Stimulated activated naive CD8-positive, alpha-beta T cell treated with anti-CD3 and anti-CD28 coated beads, Interleukin-15, amount 100 ng/mL, for 72 hours (primary cell): ENCODE results near the gene CFAP45.

Source experiments
- ATAC-seq: fragments of 150-1000 bp; cut with Tn5 transposase; 2 replicates; pipeline ENCODE4 v1.10.0; 2021; ENCODE audit warnings: mild to moderate bottlenecking, moderate library complexity
- DNase-seq, 2 donors: peaks; one replicate each; pipeline ENCODE4 v3.0.0; 2021 to 2022
- H3K27ac Mint-ChIP-seq, 2 donors: one replicate each; pipeline ENCODE4 v1.8.0; 2022; ENCODE audit warnings: mild to moderate bottlenecking in 2 of 2, mixed read lengths in 2 of 2, moderate library complexity in 2 of 2
- H3K27me3 Mint-ChIP-seq: one replicate; pipeline ENCODE4 v1.8.0; 2022; ENCODE audit warnings: mixed read lengths
- H3K4me1 Mint-ChIP-seq: one replicate; pipeline ENCODE4 v1.8.0; 2022; ENCODE audit warnings: mild to moderate bottlenecking, mixed read lengths
- H3K4me3 Mint-ChIP-seq, 2 donors: one replicate each; pipeline ENCODE4 v1.8.0; 2022; ENCODE audit warnings: mild to moderate bottlenecking in 2 of 2, mixed read lengths in 2 of 2, moderate library complexity in 1 of 2
- H3K9me3 Mint-ChIP-seq, 2 donors: one replicate each; pipeline ENCODE4 v1.8.0; 2022; ENCODE audit warnings: mixed read lengths in 2 of 2

Gene CFAP45

GRCh38 chr1:159929155-159930051 is 29.4 kb upstream of the CFAP45 start:
- DNase-seq (no peak), ATAC-seq (no peak)
- Mint-ChIP-seq H3K9me3 (no peaks in the 10 kb centered on the region), H3K27me3 (no peaks in the 10 kb centered on the region), H3K4me1 (peaks cover 27% of the 10 kb centered on the region), H3K4me3 (peak overlapping the region in 1 of 2 donors; percentile 4), H3K27ac (no peak overlapping the region)

- Mint-ChIP-seq H3K27me3 (no peaks in the 10 kb centered on the region), H3K4me3 (no peak overlapping the region), H3K4me1 (peaks cover 32% of the 10 kb centered on the region), H3K9me3 (no peaks in the 10 kb centered on the region), H3K27ac (no peak overlapping the region)
- ATAC-seq, result no peak
- no peak for DNase-seq
Observed at GRCh38 chr1:159928491-159929050, 28.6 kb upstream of the CFAP45 start.

DNA sequence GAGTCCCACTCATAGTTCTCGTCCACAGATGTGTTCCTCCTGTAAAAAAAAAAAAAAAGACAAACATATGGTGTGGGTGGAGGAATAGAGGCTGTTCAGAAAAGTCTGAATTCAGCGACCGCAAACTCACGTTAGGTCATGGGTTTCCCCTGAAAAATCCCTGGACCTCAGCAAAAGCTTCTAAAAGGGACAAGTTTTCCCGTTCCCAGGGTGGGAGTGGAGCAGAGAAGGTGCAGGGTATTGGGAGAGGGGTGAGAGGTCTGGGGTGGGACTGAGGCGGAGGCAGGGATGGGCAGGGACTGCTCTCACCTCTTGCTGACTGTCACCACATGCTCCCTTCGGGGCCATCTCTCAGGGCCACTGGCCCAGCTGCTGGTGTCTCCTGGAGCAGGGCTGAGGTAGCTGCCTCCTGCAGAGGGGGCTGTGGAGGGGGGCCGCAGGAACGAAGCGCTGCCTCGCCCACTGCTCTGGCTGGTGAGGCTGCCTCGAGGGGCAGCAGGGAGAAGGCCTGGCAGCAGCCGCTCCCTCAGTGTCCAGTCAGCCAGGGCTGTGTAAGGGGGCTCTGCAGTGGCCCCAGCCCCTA is 28.0 kb upstream of the CFAP45 start:
- Mint-ChIP-seq H3K4me3 (no peak overlapping the region), H3K4me1 (peaks cover 36% of the 10 kb centered on the region), H3K27me3 (no peaks in the 10 kb centered on the region), H3K9me3 (no peaks in the 10 kb centered on the region), H3K27ac (no peak overlapping the region)
- ATAC-seq (no peak), DNase-seq (no peak)

GRCh38 chr1:159927211-159927848 is 27.4 kb upstream of the CFAP45 start:
- DNase-seq, result no peak
- H3K27ac Mint-ChIP-seq, result no peak overlapping the region

GRCh38 chr1:159925719-159926078 is 25.7 kb upstream of the CFAP45 start:
- peak overlapping the region; percentile 98 to 100 for H3K27ac Mint-ChIP-seq
- ATAC-seq (peak; percentile 15), DNase-seq (no peak)
- no peaks in the 10 kb centered on the region for H3K9me3 Mint-ChIP-seq
- peak overlapping the region; percentile 91 to 97 for H3K4me3 Mint-ChIP-seq
- H3K4me1 Mint-ChIP-seq, result peaks cover 55% of the 10 kb centered on the region
- no peaks in the 10 kb centered on the region for H3K27me3 Mint-ChIP-seq

More at GRCh38 chr1:159927211-159927848, 27.4 kb upstream of the CFAP45 start:
- no peak for ATAC-seq
- H3K4me1 Mint-ChIP-seq, result peaks cover 39% of the 10 kb centered on the region
- H3K27me3 Mint-ChIP-seq, result no peaks in the 10 kb centered on the region
- H3K4me3 Mint-ChIP-seq, result no peak overlapping the region
- H3K9me3 Mint-ChIP-seq, result no peaks in the 10 kb centered on the region

DNA sequence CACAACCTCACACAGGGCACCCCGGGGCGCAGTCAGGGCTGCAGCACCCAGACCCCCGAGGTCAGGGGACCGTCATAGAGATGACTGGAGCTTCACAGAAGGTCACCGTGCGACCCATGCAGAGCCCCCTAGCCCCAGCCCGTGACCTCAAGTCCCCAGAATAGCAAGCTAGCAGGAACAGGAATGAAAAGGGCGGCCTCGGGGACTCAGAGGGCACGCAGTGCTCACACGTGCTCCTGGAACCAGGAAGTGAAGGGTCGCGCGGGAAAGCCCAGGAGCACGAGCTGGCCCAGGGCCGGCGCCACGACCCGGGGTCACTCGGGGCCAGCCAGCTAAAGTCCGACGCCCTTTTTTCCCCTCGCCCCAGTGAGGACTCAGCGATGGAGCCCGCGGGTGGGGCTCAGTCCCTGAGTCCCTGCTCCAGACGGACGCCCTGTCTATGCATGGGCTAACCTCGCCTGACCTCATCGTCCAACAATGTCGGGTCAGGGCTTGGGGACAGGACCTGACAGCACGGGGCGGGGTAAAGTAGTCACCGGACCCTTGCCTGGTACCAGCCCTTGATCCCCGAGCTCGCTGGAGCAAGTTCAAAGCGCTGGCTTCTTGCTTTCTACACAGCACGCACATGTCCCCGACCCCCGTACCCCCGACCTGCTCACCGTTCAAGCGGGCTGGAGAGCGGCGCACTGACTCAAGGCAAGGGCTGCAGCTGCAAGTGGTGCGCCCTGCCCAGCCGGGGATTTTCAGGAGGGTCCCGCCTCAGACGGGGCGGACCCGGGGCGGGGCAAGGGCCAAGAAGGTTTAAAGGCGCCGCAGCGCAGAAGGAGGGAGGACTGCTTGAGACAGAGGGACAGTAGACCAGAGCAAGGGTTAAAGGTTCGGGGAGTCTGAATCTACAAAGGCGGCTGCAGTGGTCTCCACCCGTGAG is 25.1 kb upstream of the CFAP45 start, which contains the start of gene TAGLN2:
Gene TAGLN2, minus strand, starts transcription at position 717 of the 928 bp plus-strand sequence. CDS start 4,998 bp downstream, outside the sequence.
- ATAC-seq, result peak; percentile 64
- H3K9me3 Mint-ChIP-seq, result no peaks in the 10 kb centered on the region
- peak within 1 kb of the TSS; percentile 98 to 100 for H3K27ac Mint-ChIP-seq
- H3K4me1 Mint-ChIP-seq, result peaks cover 62% of the 10 kb centered on the region
- no peaks in the 10 kb centered on the region for H3K27me3 Mint-ChIP-seq
- peak within 1 kb of the TSS; percentile 91 to 97 for H3K4me3 Mint-ChIP-seq
- DNase-seq, result peak; percentile 92 to 95

- DNase-seq, result peak; percentile 79 to 88
- Mint-ChIP-seq H3K27me3 (no peaks in the 10 kb centered on the region), H3K4me3 (peak overlapping the region; percentile 91 to 97), H3K9me3 (no peaks in the 10 kb centered on the region), H3K27ac (peak overlapping the region; percentile 98 to 100), H3K4me1 (peaks cover 70% of the 10 kb centered on the region)
- peak; percentile 65 for ATAC-seq
Observed at GRCh38 chr1:159924025-159924790, 24.2 kb upstream of the CFAP45 start.

- no peaks in the 10 kb centered on the region for H3K9me3 Mint-ChIP-seq
- peak; percentile 86 to 96 for DNase-seq
- H3K4me3 Mint-ChIP-seq, result peak overlapping the region; percentile 91 to 97
- peaks cover 78% of the 10 kb centered on the region for H3K4me1 Mint-ChIP-seq
- peak; percentile 63 for ATAC-seq
- peak overlapping the region; percentile 98 to 100 for H3K27ac Mint-ChIP-seq
- H3K27me3 Mint-ChIP-seq, result no peaks in the 10 kb centered on the region
Observed at GRCh38 chr1:159923203-159924024, 23.4 kb upstream of the CFAP45 start.

DNA sequence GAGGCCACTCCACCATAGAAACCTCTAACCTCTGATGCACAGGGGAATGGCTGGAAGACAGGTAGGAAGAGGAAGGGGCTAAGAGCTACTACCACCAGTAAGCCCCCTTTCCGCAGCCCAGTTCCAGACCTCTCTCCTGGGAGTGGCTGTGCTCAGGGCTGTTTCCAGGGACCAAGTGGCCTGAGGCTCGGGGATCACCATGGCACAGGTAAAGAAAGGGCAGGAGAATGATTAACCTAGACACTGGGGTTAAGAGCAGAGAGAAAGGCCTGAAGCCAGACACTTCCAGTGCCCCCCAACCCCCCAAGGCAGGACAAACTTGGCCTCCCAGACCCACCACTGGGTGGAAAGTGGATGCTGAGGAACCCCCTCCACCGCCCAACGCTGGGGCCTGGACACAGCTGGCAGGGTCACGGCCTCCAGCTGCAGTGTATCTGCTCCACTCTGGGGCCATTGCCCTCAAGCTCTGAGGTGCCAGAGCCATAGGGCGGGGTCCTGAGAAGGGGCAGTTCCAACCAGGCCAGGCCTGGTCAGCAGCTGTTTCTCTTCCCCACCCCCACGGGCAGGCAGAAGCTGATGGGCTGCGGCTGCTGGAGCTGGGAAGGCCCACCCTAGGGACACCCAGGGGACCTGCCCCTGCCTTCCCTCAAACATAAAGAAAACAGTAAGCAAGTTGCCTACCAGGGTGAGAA is 22.7 kb upstream of the CFAP45 start:
- Mint-ChIP-seq H3K27ac (peak overlapping the region; percentile 98 to 100), H3K4me1 (peaks cover 86% of the 10 kb centered on the region), H3K4me3 (peak overlapping the region; percentile 91 to 97), H3K9me3 (no peaks in the 10 kb centered on the region), H3K27me3 (no peaks in the 10 kb centered on the region)
- no peak for ATAC-seq
- DNase-seq, result peak in 1 of 2 donors; percentile 23

- Mint-ChIP-seq H3K27ac (peak overlapping the region; percentile 98 to 100), H3K9me3 (no peaks in the 10 kb centered on the region), H3K27me3 (no peaks in the 10 kb centered on the region), H3K4me1 (peaks cover 88% of the 10 kb centered on the region), H3K4me3 (peak overlapping the region; percentile 91 to 97)
- peak; percentile 32 to 78 for DNase-seq
- ATAC-seq, result peak; percentile 1
Observed at GRCh38 chr1:159921700-159922504, 21.9 kb upstream of the CFAP45 start.

GRCh38 chr1:159921251-159921650 is 21.3 kb upstream of the CFAP45 start:
- ATAC-seq (peak; percentile 1), DNase-seq (peak in 1 of 2 donors; percentile 61)
- Mint-ChIP-seq H3K27me3 (no peaks in the 10 kb centered on the region), H3K4me3 (peak overlapping the region; percentile 91 to 97), H3K9me3 (no peaks in the 10 kb centered on the region), H3K4me1 (peaks cover 86% of the 10 kb centered on the region), H3K27ac (peak overlapping the region; percentile 98 to 100)

DNA sequence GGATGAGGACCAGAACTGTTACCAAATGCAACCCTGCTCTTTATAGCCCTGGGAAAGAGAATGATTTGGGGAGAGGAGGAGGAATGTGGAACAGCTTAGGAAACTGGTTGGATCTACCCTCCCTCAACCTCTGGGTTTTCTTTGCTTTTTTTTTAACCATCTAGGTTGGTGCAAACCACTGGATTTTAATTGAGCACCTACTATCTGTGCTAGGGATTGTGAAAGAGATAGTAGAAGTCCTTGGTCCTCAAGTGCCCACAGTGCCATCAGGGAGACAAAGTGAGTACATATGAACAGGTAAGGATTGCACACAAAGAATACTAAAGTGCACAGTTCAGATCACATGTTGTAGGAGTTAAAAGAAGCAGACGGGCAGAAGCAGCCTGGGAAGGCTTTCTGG is 20.7 kb upstream of the CFAP45 start:
- peak overlapping the region; percentile 83 to 100 for H3K27ac Mint-ChIP-seq
- ATAC-seq, result no peak
- H3K27me3 Mint-ChIP-seq, result no peaks in the 10 kb centered on the region
- no peak for DNase-seq
- no peaks in the 10 kb centered on the region for H3K9me3 Mint-ChIP-seq
- H3K4me3 Mint-ChIP-seq, result peak overlapping the region; percentile 91 to 97
- H3K4me1 Mint-ChIP-seq, result peaks cover 82% of the 10 kb centered on the region
